ENCODE measurements around the gene PDE6A. TPM values are rescaled to one million over a fixed set of nuclear protein-coding genes. Genes with fewer than 3 reads are reported as not detected.

Gene PDE6A
- total RNA-seq, 2 donors from 2014 or later, result not detected

GRCh38 chr5:149931992-149932436 lies 12.6 kb downstream of the PDE6A start:
- H3K9me3 ChIP-seq (ENCODE audit: control insufficient read depth, low read length, poor library complexity, severe bottlenecking), result no peaks in the 10 kb centered on the region
- Mint-ChIP-seq H3K36me3 (ENCODE audit: low read depth) (no peaks in the 10 kb centered on the region), H3K27me3 (peaks cover 59% of the 10 kb centered on the region), H3K4me1 (peaks cover 3% of the 10 kb centered on the region), H3K4me3 (no peak overlapping the region), H3K27ac (no peak overlapping the region)
- no peak for DNase-seq
- ATAC-seq, result no peak

GRCh38 chr5:149930749-149931574 lies 13.6 kb downstream of the PDE6A start:
- DNase-seq (no peak), ATAC-seq (no peak)
- no peak overlapping the region for H3K4me3 Mint-ChIP-seq
- H3K9me3 ChIP-seq (ENCODE audit: control insufficient read depth, low read length, poor library complexity, severe bottlenecking), result no peaks in the 10 kb centered on the region
- peaks cover 3% of the 10 kb centered on the region for H3K4me1 Mint-ChIP-seq
- H3K36me3 Mint-ChIP-seq (ENCODE audit: low read depth), result no peaks in the 10 kb centered on the region
- H3K27me3 Mint-ChIP-seq, result peaks cover 50% of the 10 kb centered on the region
- H3K27ac Mint-ChIP-seq, result no peak overlapping the region

- no peaks in the 10 kb centered on the region for H3K9me3 ChIP-seq (ENCODE audit: control insufficient read depth, low read length, poor library complexity, severe bottlenecking)
- H3K36me3 Mint-ChIP-seq (ENCODE audit: low read depth), result no peaks in the 10 kb centered on the region
- DNase-seq (no peak), ATAC-seq (no peak)
- peaks cover 42% of the 10 kb centered on the region for H3K27me3 Mint-ChIP-seq
- peaks cover 3% of the 10 kb centered on the region for H3K4me1 Mint-ChIP-seq
- H3K27ac Mint-ChIP-seq, result no peak overlapping the region
- H3K4me3 Mint-ChIP-seq, result no peak overlapping the region
Observed at GRCh38 chr5:149930043-149930748, 14.4 kb downstream of the PDE6A start.

GRCh38 chr5:149924486-149924885 lies 20.1 kb downstream of the PDE6A start:
- H3K4me3 Mint-ChIP-seq, result no peak overlapping the region
- ATAC-seq, result no peak
- peaks cover 19% of the 10 kb centered on the region for H3K27me3 Mint-ChIP-seq
- no peaks in the 10 kb centered on the region for H3K36me3 Mint-ChIP-seq (ENCODE audit: low read depth)
- no peak overlapping the region for H3K27ac Mint-ChIP-seq
- DNase-seq, result no peak
- no peaks in the 10 kb centered on the region for H3K9me3 ChIP-seq (ENCODE audit: control insufficient read depth, low read length, poor library complexity, severe bottlenecking)
- peaks cover 2% of the 10 kb centered on the region for H3K4me1 Mint-ChIP-seq

- Mint-ChIP-seq H3K36me3 (ENCODE audit: low read depth) (peaks cover 2% of the 10 kb centered on the region), H3K4me3 (no peak overlapping the region), H3K4me1 (peaks cover 2% of the 10 kb centered on the region), H3K27me3 (peaks cover 12% of the 10 kb centered on the region), H3K27ac (no peak overlapping the region)
- DNase-seq, result no peak
- no peak for ATAC-seq
- no peaks in the 10 kb centered on the region for H3K9me3 ChIP-seq (ENCODE audit: control insufficient read depth, low read length, poor library complexity, severe bottlenecking)
Observed at GRCh38 chr5:149922950-149923349, 21.6 kb downstream of the PDE6A start.

- no peak overlapping the region for H3K4me3 Mint-ChIP-seq
- peaks cover 2% of the 10 kb centered on the region for H3K4me1 Mint-ChIP-seq
- H3K27ac Mint-ChIP-seq, result no peak overlapping the region
- DNase-seq (no peak), ATAC-seq (no peak)
- H3K36me3 Mint-ChIP-seq (ENCODE audit: low read depth), result peaks cover 2% of the 10 kb centered on the region
- peaks cover 20% of the 10 kb centered on the region for H3K27me3 Mint-ChIP-seq
- H3K9me3 ChIP-seq (ENCODE audit: control insufficient read depth, low read length, poor library complexity, severe bottlenecking), result no peaks in the 10 kb centered on the region
Observed at GRCh38 chr5:149921597-149921996, 23.0 kb downstream of the PDE6A start.

GRCh38 chr5:149917073-149917676 lies 27.4 kb downstream of the PDE6A start:
- Mint-ChIP-seq H3K4me1 (peaks cover 2% of the 10 kb centered on the region), H3K27ac (no peak overlapping the region), H3K4me3 (no peak overlapping the region), H3K36me3 (ENCODE audit: low read depth) (peaks cover 3% of the 10 kb centered on the region), H3K27me3 (peaks cover 35% of the 10 kb centered on the region)
- DNase-seq, result no peak
- no peak for ATAC-seq
- no peaks in the 10 kb centered on the region for H3K9me3 ChIP-seq (ENCODE audit: control insufficient read depth, low read length, poor library complexity, severe bottlenecking)

GRCh38 chr5:149916334-149917072 lies 28.1 kb downstream of the PDE6A start:
- ATAC-seq, result no peak
- Mint-ChIP-seq H3K36me3 (ENCODE audit: low read depth) (peaks cover 6% of the 10 kb centered on the region), H3K4me3 (no peak overlapping the region), H3K27me3 (peaks cover 38% of the 10 kb centered on the region), H3K27ac (no peak overlapping the region), H3K4me1 (peaks cover 2% of the 10 kb centered on the region)
- DNase-seq, result no peak
- no peaks in the 10 kb centered on the region for H3K9me3 ChIP-seq (ENCODE audit: control insufficient read depth, low read length, poor library complexity, severe bottlenecking)

GRCh38 chr5:149915392-149916260 lies 29.0 kb downstream of the PDE6A start:
- Mint-ChIP-seq H3K4me3 (no peak overlapping the region), H3K27me3 (peaks cover 44% of the 10 kb centered on the region), H3K27ac (no peak overlapping the region), H3K4me1 (peaks cover 2% of the 10 kb centered on the region), H3K36me3 (ENCODE audit: low read depth) (peaks cover 6% of the 10 kb centered on the region)
- DNase-seq (no peak), ATAC-seq (no peak)
- no peaks in the 10 kb centered on the region for H3K9me3 ChIP-seq (ENCODE audit: control insufficient read depth, low read length, poor library complexity, severe bottlenecking)

- H3K4me3 Mint-ChIP-seq, result no peak overlapping the region
- peaks cover 6% of the 10 kb centered on the region for H3K36me3 Mint-ChIP-seq (ENCODE audit: low read depth)
- no peaks in the 10 kb centered on the region for H3K4me1 Mint-ChIP-seq
- DNase-seq (no peak), ATAC-seq (no peak)
- no peak overlapping the region for H3K27ac Mint-ChIP-seq
- H3K9me3 ChIP-seq (ENCODE audit: control insufficient read depth, low read length, poor library complexity, severe bottlenecking), result no peaks in the 10 kb centered on the region
- peaks cover 51% of the 10 kb centered on the region for H3K27me3 Mint-ChIP-seq
Observed at GRCh38 chr5:149913436-149914419, 30.9 kb downstream of the PDE6A start.

- no peak overlapping the region for H3K4me3 Mint-ChIP-seq
- H3K9me3 ChIP-seq (ENCODE audit: control insufficient read depth, low read length, poor library complexity, severe bottlenecking), result no peaks in the 10 kb centered on the region
- DNase-seq (no peak), ATAC-seq (no peak)
- peaks cover 49% of the 10 kb centered on the region for H3K27me3 Mint-ChIP-seq
- peaks cover 6% of the 10 kb centered on the region for H3K36me3 Mint-ChIP-seq (ENCODE audit: low read depth)
- no peaks in the 10 kb centered on the region for H3K4me1 Mint-ChIP-seq
- no peak overlapping the region for H3K27ac Mint-ChIP-seq
Observed at GRCh38 chr5:149912226-149912871, 32.2 kb downstream of the PDE6A start.
